DOHH2 (cell line): ENCODE measurements around the gene GZMM.

ENCODE experiments used
- H3F3A ChIP-seq: fragments of 200-600 bp; sonication (generic), shearing (Covaris generic); 2 replicates; pipeline ENCODE4 v1.6.0; 2016; ENCODE audit warnings: antibody characterized with exemption, mild to moderate bottlenecking; ENCODE audit not compliant: control insufficient read depth, insufficient read depth
- H3K27ac ChIP-seq: fragments of 200-600 bp; sonication (generic); 2 replicates; pipeline ENCODE4 v1.5.1; 2014; ENCODE audit warnings: low read depth, mild to moderate bottlenecking, low read length, moderate library complexity
- H3K27me3 ChIP-seq: fragments of 200-600 bp; sonication (generic); 2 replicates; pipeline ENCODE4 v1.6.1; 2014; ENCODE audit warnings: mild to moderate bottlenecking, low read length, mixed read lengths; ENCODE audit not compliant: control insufficient read depth
- H3K36me3 ChIP-seq: fragments of 200-600 bp; sonication (generic); 2 replicates; pipeline ENCODE4 v1.6.1; 2014; ENCODE audit warnings: mild to moderate bottlenecking, low read length, moderate library complexity, mixed read lengths; ENCODE audit not compliant: control insufficient read depth
- H3K4me1 ChIP-seq: fragments of 200-600 bp; sonication (generic); 2 replicates; pipeline ENCODE4 v1.6.1; 2014; ENCODE audit warnings: mild to moderate bottlenecking, low read length, mixed read lengths; ENCODE audit not compliant: control insufficient read depth
- H3K4me2 ChIP-seq: fragments of 200-600 bp; sonication (generic); 2 replicates; pipeline ENCODE4 v1.6.0; 2014; ENCODE audit warnings: mild to moderate bottlenecking, low read length, moderate library complexity
- H3K4me3 ChIP-seq: fragments of 200-600 bp; sonication (generic); 2 replicates; pipeline ENCODE4 v1.5.1; 2014; ENCODE audit warnings: mild to moderate bottlenecking, low read length, mixed read lengths
- H3K79me2 ChIP-seq: fragments of 200-600 bp; sonication (generic); 2 replicates; pipeline ENCODE4 v1.6.1; 2014; ENCODE audit warnings: mild to moderate bottlenecking, low read length, mixed read lengths; ENCODE audit not compliant: control insufficient read depth
- H3K9me2 ChIP-seq: fragments of 200-600 bp; sonication (generic); replicated peaks from 2 replicates; pipeline ENCODE4 v1.6.1; 2014; ENCODE audit warnings: mild to moderate bottlenecking, low read length, mixed read lengths; ENCODE audit not compliant: control insufficient read depth
- H3K9me3 ChIP-seq: fragments of 200-600 bp; sonication (generic); 2 replicates; pipeline ENCODE4 v1.6.1; 2014; ENCODE audit warnings: antibody characterized with exemption, low read length, mixed read lengths; ENCODE audit not compliant: control insufficient read depth, insufficient read depth
- H4K20me1 ChIP-seq: fragments of 200-600 bp; sonication (generic); 2 replicates; pipeline ENCODE4 v1.6.0; 2014; ENCODE audit warnings: low read depth, mild to moderate bottlenecking, antibody characterized with exemption, low read length, moderate library complexity; ENCODE audit not compliant: control insufficient read depth, insufficient read depth
- CTCF ChIP-seq: fragments of 200-600 bp; sonication (generic); IDR thresholded peaks from one replicate; pipeline ENCODE4 v1.5.1; 2014; ENCODE audit warnings: antibody characterized with exemption, mild to moderate bottlenecking, low read depth, low read length; ENCODE audit not compliant: poor library complexity, severe bottlenecking
- EZH2phosphoT487 ChIP-seq: fragments of 200-600 bp; sonication (generic); IDR thresholded peaks from 2 replicates; pipeline ENCODE4 v1.6.1; 2017; ENCODE audit warnings: borderline replicate concordance, mild to moderate bottlenecking, antibody characterized with exemption, low read length, moderate library complexity, mixed read lengths

The GZMM gene

DNA sequence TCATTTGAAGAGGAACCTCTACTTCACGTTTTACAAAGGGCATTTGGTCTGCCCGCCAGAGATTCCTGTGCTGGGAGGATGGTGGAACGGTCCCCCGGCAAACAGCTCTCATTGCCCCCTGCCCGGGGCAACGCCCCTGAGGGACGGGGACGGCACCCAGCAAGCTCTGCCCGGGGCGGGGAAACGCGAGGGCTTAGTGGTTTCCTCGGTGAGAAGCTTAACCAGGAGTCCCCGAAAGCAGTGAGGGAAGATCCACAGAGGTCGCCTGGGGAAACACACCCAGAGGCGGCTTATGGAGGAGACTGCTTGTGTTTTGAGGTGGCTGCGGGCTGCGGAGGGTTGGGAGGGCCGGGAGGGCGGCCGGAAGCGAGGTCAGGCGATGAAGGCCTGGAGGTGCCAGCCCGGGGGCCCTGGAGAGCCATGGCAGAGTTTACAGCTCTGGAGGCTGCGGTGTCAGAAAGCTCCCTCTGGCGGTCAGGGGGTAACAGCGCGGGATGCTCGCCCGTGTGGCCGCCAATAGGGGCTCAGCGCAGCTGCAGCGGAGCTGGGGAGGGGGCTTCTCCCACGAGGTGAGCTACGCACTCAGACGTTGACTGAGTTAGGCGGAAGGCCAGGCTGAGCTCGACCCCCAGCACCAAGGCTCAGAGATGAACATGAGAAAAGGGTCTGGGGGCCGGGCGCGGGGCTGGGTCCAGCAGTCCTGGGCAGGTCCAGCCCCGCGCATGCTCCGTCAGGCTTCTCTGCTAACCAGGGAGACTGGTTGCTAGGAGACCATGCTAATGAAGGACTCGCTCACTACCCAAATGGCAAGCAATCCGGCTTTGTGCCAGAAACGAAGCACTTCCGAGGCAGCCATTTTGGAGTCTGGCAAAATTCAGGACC is 37.2 kb upstream of the GZMM start:
- no peaks in the 10 kb centered on the region for H4K20me1 ChIP-seq

GRCh38 chr19:507286-508203 is 36.3 kb upstream of the GZMM start, which contains the start of gene TPGS1:
Gene TPGS1, plus strand, starts transcription at chr19:507497. Its CDS starts 10 bp downstream, at chr19:507507.
- no peaks in the 10 kb centered on the region for H3K27me3 ChIP-seq
- no peaks in the 10 kb centered on the region for H3K9me2 ChIP-seq
- peaks cover 20% of the 10 kb centered on the region for H3K79me2 ChIP-seq
- peaks cover 2% of the 10 kb centered on the region; the same call in 1 of the 2 replicates for H3F3A ChIP-seq
- peak within 1 kb of the TSS; percentile 82 for H3K27ac ChIP-seq
- no peaks in the 10 kb centered on the region for H3K9me3 ChIP-seq
- H3K36me3 ChIP-seq, result peaks cover 6% of the 10 kb centered on the region; the same call in 1 of the 2 replicates
- H3K4me3 ChIP-seq, result peak within 1 kb of the TSS; percentile 81
- TF ChIP-seq CTCF (no peak), EZH2phosphoT487 (no peak)
- peaks cover 39% of the 10 kb centered on the region for H3K4me1 ChIP-seq
- peak within 1 kb of the TSS; percentile 94 for H3K4me2 ChIP-seq
- H4K20me1 ChIP-seq, result no peaks in the 10 kb centered on the region

More for the DNA sequence above, 37.2 kb upstream of the GZMM start:
- H3K4me3 ChIP-seq, result peak overlapping the region; percentile 81
- TF ChIP-seq CTCF, result peak; percentile 98
- no peak for TF ChIP-seq EZH2phosphoT487
- H3K9me3 ChIP-seq, result no peaks in the 10 kb centered on the region
- H3K79me2 ChIP-seq, result peaks cover 20% of the 10 kb centered on the region
- peak overlapping the region; percentile 94 for H3K4me2 ChIP-seq
- H3K27ac ChIP-seq, result peak overlapping the region; percentile 82
- no peaks in the 10 kb centered on the region for H3K9me2 ChIP-seq
- peaks cover 6% of the 10 kb centered on the region; the same call in 1 of the 2 replicates for H3K36me3 ChIP-seq
- no peaks in the 10 kb centered on the region for H3K27me3 ChIP-seq
- peaks cover 40% of the 10 kb centered on the region for H3K4me1 ChIP-seq
- H3F3A ChIP-seq, result peaks cover 2% of the 10 kb centered on the region; the same call in 1 of the 2 replicates

DNA sequence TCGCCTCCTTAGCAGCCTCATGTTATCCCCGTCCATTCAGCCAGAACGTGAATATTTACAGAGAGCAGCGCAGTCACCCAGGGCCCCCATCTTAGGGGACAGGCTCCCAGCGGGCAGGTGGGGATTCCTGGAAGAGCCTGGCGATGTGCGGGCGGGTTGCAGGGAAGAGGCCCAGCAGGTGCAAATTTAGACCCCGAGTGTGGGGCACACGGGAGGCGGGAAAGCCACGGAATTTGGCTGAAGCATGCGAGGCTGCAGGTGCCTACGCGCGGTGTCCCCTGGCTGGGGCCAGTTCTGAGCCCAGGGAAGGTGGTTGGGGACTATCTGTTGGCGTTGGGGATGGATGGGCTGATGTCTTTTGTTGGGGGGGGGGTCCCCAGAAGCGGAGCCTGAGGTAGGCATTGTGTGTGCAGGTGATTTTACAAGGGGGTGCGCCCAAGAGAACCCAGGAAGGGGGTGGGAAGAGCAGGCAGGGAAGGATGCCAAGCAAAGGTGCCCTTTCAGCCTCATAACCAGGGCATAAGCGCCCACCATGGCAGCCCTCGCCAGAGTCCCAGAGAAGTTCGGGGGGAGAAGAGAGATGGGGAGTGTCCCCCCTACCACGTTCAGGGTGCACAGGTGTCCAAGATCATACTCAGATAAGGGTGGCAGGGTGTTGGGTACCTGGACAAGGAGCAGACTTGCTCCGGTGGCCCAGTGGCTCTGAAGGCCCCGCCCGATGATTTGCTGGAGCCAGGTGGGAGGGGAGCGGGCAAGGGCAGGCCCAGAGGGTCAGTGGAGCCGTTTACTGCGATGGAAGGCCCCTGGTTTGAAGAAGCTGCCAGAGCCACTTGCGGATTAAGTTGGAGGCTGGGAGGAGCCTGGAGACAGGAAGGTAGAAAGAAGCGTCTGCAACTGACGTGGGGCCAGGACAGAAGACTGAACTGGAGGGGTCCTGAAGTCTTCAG is 35.4 kb upstream of the GZMM start:
- H3K9me3 ChIP-seq, result no peaks in the 10 kb centered on the region
- H3K27me3 ChIP-seq, result no peaks in the 10 kb centered on the region
- H3K79me2 ChIP-seq, result peaks cover 20% of the 10 kb centered on the region
- H3K4me3 ChIP-seq, result peak overlapping the region; percentile 81
- peaks cover 33% of the 10 kb centered on the region for H3K4me1 ChIP-seq
- peaks cover 2% of the 10 kb centered on the region; the same call in 1 of the 2 replicates for H3F3A ChIP-seq
- H3K4me2 ChIP-seq, result peak overlapping the region; percentile 94
- H3K36me3 ChIP-seq, result peaks cover 6% of the 10 kb centered on the region; the same call in 1 of the 2 replicates
- H4K20me1 ChIP-seq, result no peaks in the 10 kb centered on the region
- no peaks in the 10 kb centered on the region for H3K9me2 ChIP-seq
- H3K27ac ChIP-seq, result no peak overlapping the region
- no peak for TF ChIP-seq CTCF
